MM.1S (cell line): ENCODE results near the gene NTM.
"Not testable (repeated sequence)": the region's sequence is repeated elsewhere in the genome, so short reads cannot be mapped to it uniquely, and the experiment has no call there.

Experiments
- DNase-seq: peaks from one replicate; pipeline ENCODE4 v3.0.0-alpha.2; 2015
- H2AFZ ChIP-seq: fragments of 300-600 bp; sonication (generic); 2 replicates; pipeline ENCODE4 v1.6.0; 2016; ENCODE audit warnings: antibody characterized with exemption, low read length
- H3F3A ChIP-seq: fragments of 300-600 bp; sonication (generic); 2 replicates; pipeline ENCODE4 v1.6.1; 2016; ENCODE audit warnings: mild to moderate bottlenecking, antibody characterized with exemption, low read length, moderate library complexity, mixed read lengths; ENCODE audit not compliant: insufficient read depth
- H3K27ac ChIP-seq: fragments of 300-600 bp; sonication (generic); 2 replicates; pipeline ENCODE4 v1.5.1; 2016; ENCODE audit warnings: mild to moderate bottlenecking, low read length
- H3K27me3 ChIP-seq: fragments of 300-600 bp; sonication (generic); replicated peaks from 2 replicates; pipeline ENCODE4 v1.6.0; 2016; ENCODE audit warnings: low read length; ENCODE audit not compliant: insufficient read depth
- H3K36me3 ChIP-seq: fragments of 300-600 bp; sonication (generic); replicated peaks from 2 replicates; pipeline ENCODE4 v1.6.1; 2016; ENCODE audit warnings: mild to moderate bottlenecking, low read length, mixed read lengths; ENCODE audit not compliant: insufficient read depth
- H3K4me1 ChIP-seq: fragments of 300-600 bp; sonication (generic); 2 replicates; pipeline ENCODE4 v1.6.1; 2016; ENCODE audit warnings: low read length, mixed read lengths
- H3K4me2 ChIP-seq: fragments of 300-600 bp; sonication (generic); 2 replicates; pipeline ENCODE4 v1.6.0; 2016; ENCODE audit warnings: low read depth, low read length
- H3K4me3 ChIP-seq: fragments of 300-600 bp; sonication (generic); 2 replicates; pipeline ENCODE4 v1.5.1; 2016; ENCODE audit warnings: low read length, mixed read lengths
- H3K79me2 ChIP-seq: fragments of 300-600 bp; sonication (generic); 2 replicates; pipeline ENCODE4 v1.6.1; 2016; ENCODE audit warnings: mixed run types, low read length, mixed read lengths
- H3K9ac ChIP-seq: fragments of 300-600 bp; sonication (generic); 2 replicates; pipeline ENCODE4 v1.6.1; 2016; ENCODE audit warnings: low read length, mixed read lengths
- H3K9me2 ChIP-seq: fragments of 300-600 bp; sonication (generic); replicated peaks from 2 replicates; pipeline ENCODE4 v1.6.1; 2016; ENCODE audit warnings: mild to moderate bottlenecking, low read length, mixed read lengths; ENCODE audit not compliant: insufficient read depth
- H3K9me3 ChIP-seq: fragments of 300-600 bp; sonication (generic); replicated peaks from 2 replicates; pipeline ENCODE4 v1.6.1; 2016; ENCODE audit warnings: mild to moderate bottlenecking, low read length, mixed read lengths; ENCODE audit not compliant: insufficient read depth
- H4K20me1 ChIP-seq: fragments of 300-600 bp; sonication (generic); 2 replicates; pipeline ENCODE4 v1.6.1; 2016; ENCODE audit warnings: mild to moderate bottlenecking, low read length, moderate library complexity, mixed read lengths; ENCODE audit not compliant: insufficient read depth
- EZH2 ChIP-seq: fragments of 300-600 bp; sonication (generic); optimal IDR thresholded peaks from 2 replicates; pipeline ENCODE3; 2017; ENCODE audit warnings: low read depth, mild to moderate bottlenecking, antibody characterized with exemption, low read length, mixed read lengths
- EZH2phosphoT487 ChIP-seq: fragments of 300-600 bp; sonication (generic); IDR thresholded peaks from 2 replicates; pipeline ENCODE4 v1.6.1; 2018; ENCODE audit warnings: antibody characterized with exemption, low read length
- TF ChIP-seq, protein P1 (sequence below): fragments of 300-600 bp; sonication (generic); IDR thresholded peaks from 2 replicates; pipeline ENCODE4 v1.5.1; 2016; ENCODE audit warnings: antibody characterized with exemption, low read length, mixed read lengths

NTM gene

DNA sequence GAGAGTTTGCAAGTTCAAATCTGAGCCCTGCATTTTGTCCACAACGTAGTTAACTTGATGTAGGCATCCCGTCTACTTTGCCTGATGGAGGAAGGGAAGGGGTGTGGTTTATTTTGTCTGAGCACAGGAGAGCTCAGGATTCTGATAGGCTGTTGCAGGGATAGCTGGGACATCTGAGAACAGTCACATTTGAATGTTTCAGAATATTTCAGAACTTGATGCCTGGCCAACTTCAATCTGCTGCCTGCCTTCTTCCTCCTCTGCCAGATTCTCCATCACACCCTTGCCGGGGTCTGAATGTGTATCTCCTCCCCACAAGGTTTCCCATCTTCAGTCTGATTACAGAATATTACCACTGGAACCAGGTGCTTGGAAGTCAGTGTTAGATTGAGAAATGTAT is 51.6 kb downstream of the NTM start:
- Histone ChIP-seq H3K4me1 (no peaks in the 10 kb centered on the region), H3K27me3 (no peaks in the 10 kb centered on the region), H3F3A (no peaks in the 10 kb centered on the region), H3K79me2 (no peaks in the 10 kb centered on the region), H3K4me3 (no peak overlapping the region), H3K27ac (no peak overlapping the region), H3K9ac (no peak overlapping the region), H2AFZ (no peak overlapping the region), H4K20me1 (no peaks in the 10 kb centered on the region), H3K36me3 (no peaks in the 10 kb centered on the region), H3K9me2 (no peaks in the 10 kb centered on the region), H3K4me2 (no peak overlapping the region), H3K9me3 (no peaks in the 10 kb centered on the region)
- no peak for DNase-seq
- TF ChIP-seq EZH2 (no peak), EZH2phosphoT487 (no peak)
- TF ChIP-seq, protein P1, sequence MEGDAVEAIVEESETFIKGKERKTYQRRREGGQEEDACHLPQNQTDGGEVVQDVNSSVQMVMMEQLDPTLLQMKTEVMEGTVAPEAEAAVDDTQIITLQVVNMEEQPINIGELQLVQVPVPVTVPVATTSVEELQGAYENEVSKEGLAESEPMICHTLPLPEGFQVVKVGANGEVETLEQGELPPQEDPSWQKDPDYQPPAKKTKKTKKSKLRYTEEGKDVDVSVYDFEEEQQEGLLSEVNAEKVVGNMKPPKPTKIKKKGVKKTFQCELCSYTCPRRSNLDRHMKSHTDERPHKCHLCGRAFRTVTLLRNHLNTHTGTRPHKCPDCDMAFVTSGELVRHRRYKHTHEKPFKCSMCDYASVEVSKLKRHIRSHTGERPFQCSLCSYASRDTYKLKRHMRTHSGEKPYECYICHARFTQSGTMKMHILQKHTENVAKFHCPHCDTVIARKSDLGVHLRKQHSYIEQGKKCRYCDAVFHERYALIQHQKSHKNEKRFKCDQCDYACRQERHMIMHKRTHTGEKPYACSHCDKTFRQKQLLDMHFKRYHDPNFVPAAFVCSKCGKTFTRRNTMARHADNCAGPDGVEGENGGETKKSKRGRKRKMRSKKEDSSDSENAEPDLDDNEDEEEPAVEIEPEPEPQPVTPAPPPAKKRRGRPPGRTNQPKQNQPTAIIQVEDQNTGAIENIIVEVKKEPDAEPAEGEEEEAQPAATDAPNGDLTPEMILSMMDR, result no peak

DNA sequence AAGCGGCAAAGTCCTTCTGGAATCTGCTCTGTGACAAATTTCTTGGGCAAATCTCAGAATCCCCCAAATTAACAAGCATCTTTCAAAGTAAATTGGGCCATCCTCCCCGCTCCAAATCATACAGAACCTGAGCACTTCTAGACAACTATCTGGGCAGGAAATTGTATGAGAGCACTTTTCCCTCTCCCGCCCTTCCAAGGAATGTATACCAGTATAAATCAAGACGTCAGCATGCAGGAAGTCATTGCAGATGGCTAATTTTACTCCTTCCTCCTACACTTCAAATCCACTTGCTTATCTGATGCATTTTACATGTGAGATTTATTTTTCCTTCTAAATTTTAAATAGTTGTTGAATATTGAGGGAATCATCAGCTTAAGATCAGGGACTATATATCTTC is 52.1 kb downstream of the NTM start:
- no peaks in the 10 kb centered on the region for H3K79me2 ChIP-seq
- H3K36me3 ChIP-seq, result no peaks in the 10 kb centered on the region

DNA sequence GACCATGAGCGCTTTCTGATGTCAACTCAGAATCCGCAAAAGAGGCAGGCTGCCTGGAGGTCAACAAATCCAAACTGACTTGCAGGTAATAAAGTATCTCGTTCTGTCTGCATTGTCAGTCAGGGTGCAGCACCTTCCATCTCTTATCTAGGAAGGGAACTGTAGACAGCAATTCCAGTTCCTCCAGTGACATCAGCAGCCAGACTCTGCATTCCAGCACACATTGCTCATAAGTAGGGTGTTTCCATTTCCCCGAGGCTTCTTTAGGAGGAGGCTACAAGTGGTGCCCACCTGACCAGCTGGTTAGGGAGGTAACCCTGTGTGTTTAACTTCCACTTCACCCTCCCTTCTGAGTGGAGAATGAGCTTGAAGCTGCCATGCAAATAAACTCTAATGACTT is 53.3 kb downstream of the NTM start:
- no peak overlapping the region for H3K4me2 ChIP-seq
- no peak for DNase-seq
- H3K4me3 ChIP-seq, result no peak overlapping the region

More for the DNA sequence above, 52.1 kb downstream of the NTM start:
- no peak for TF ChIP-seq EZH2phosphoT487
- no peak overlapping the region for H3K4me2 ChIP-seq
- no peaks in the 10 kb centered on the region for H3F3A ChIP-seq
- H3K9me2 ChIP-seq, result no peaks in the 10 kb centered on the region
- no peaks in the 10 kb centered on the region for H3K9me3 ChIP-seq
- H3K27me3 ChIP-seq, result no peaks in the 10 kb centered on the region
- H3K27ac ChIP-seq, result no peak overlapping the region
- no peak overlapping the region for H2AFZ ChIP-seq
- H4K20me1 ChIP-seq, result no peaks in the 10 kb centered on the region
- H3K4me1 ChIP-seq, result no peaks in the 10 kb centered on the region
- DNase-seq, result no peak
- no peak overlapping the region for H3K4me3 ChIP-seq
- H3K9ac ChIP-seq, result no peak overlapping the region

DNA sequence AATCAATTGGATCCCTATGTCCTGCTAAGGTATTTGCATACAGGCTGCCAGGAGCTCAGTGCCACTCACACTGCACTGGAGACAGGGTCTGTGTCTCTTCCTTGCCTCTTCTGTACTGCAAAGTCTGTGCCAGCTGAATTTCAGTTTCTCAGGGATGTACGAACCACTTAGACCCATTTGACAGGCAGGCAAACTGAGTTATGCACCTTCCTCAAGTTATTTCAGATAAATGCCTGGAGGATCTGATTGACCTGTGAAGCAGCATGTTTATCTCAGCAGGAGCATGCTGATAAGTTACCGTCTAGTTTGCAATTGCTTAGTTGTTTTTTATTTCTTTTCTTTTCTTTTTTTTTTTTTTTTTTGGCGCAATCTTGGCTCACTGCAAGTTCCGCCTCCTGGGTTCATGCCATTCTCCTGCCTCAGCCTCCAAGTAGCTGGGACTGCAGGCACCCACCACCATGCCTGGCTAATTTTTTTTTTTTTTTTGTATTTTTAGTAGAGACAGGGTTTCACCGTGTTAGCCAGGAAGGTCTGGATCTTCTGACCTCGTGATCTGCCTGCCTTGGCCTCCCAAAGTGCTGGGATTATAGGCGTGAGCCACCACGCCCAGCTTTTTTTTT is 54.0 kb downstream of the NTM start:
- not testable (repeated sequence) for H3K36me3 ChIP-seq, H3F3A ChIP-seq, H3K4me2 ChIP-seq, H3K4me1 ChIP-seq, H3K79me2 ChIP-seq, H3K4me3 ChIP-seq, H2AFZ ChIP-seq, H3K9me2 ChIP-seq, H4K20me1 ChIP-seq, DNase-seq, H3K27ac ChIP-seq, H3K27me3 ChIP-seq, H3K9me3 ChIP-seq, H3K9ac ChIP-seq

More for the DNA sequence above, 53.3 kb downstream of the NTM start:
- no peaks in the 10 kb centered on the region for H3K27me3 ChIP-seq
- no peaks in the 10 kb centered on the region for H3K36me3 ChIP-seq
- H3K9me2 ChIP-seq, result no peaks in the 10 kb centered on the region
- no peaks in the 10 kb centered on the region for H3K9me3 ChIP-seq
- H4K20me1 ChIP-seq, result no peaks in the 10 kb centered on the region
- H3F3A ChIP-seq, result no peaks in the 10 kb centered on the region
- H3K27ac ChIP-seq, result no peak overlapping the region
- H3K4me1 ChIP-seq, result no peaks in the 10 kb centered on the region
- no peaks in the 10 kb centered on the region for H3K79me2 ChIP-seq
- TF ChIP-seq, protein P1, result no peak
- TF ChIP-seq EZH2 (no peak), EZH2phosphoT487 (no peak)
- no peak overlapping the region for H3K9ac ChIP-seq
- no peak overlapping the region for H2AFZ ChIP-seq
